HG02588 (cell line): ENCODE results near the gene RAPGEF5.

Source experiments
- ATAC-seq: cut with Tn5 transposase; IDR thresholded peaks from one replicate; pipeline ENCODE4 v1.9.1; 2021; ENCODE audit warnings: mild to moderate bottlenecking, moderate library complexity; ENCODE audit not compliant: unreplicated experiment

RAPGEF5 gene

GRCh38 chr7:22380333-22380732 is 23.4 kb upstream of the RAPGEF5 start:
- no peak for ATAC-seq

GRCh38 chr7:22378199-22378980 is 21.4 kb upstream of the RAPGEF5 start:
- ATAC-seq: no peak

DNA sequence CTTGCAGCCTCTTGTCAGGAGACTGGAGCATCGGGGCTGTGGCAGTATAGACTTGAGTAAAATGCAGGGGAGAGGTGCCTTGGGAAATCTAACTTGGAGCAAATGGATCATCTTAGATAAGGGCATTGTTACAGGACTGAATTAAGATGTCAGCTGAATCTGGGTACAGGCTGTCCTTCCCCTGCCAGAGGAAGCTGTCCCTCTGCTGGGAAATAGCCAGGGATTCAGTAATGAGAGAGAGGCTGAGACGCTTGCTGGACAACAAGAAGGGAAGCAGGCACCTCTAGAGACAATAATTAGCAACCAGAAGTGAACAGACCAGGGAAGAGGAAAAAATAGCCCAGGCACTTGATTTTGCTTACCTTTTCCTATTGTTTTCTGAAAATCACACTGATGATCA is 20.7 kb upstream of the RAPGEF5 start:
- no peak for ATAC-seq

DNA sequence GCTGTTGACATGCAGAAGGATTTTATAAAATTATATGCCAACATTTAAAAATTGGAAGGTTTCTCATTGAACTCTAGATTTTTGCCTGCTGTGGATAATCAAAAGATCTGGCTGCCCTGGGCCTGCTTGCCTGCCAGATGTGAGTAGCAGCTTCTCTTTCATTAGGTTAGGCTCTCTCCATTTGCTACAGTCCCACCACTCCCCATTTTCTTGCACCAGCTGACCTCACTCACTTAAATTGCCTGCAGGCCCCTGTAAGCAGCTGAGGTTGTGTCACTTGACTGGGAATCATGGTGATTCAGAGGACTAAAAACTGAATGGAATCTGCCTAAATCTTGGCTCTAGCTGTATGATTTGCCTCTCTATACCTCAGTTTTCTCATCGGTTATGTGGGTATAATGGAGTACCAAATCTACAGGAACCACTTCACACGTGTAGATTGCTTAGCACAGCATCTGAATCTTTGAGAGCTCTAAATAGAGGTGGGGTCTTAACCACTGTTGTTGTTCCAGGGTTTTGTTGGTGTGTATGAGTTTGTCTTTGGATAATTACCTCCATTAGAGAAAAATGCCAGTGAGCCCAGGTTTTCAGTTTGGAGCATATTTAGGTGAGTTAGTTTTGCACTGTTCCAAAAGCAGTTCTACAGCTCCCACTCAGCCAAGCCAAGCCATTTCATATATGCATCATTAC is 18.6 kb upstream of the RAPGEF5 start:
- ATAC-seq: no peak

DNA sequence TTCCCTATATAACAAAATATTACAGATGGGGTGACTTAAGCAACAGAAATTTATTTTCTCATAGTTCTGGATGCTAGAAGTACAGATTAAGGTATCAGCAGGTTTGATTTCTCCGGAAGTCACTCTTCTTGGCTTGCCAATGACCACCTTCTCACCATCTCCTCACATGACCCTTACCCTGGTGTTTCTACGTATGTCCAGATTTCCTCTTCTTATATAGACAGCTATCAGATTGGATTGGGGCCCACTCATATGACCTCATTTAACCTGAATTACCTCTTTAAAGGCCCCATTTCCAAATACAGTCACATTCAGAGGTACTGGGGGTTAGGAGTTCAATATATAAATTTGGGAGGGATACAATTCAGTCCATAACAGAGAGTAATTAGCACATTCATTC is 17.0 kb upstream of the RAPGEF5 start:
- no peak for ATAC-seq

DNA sequence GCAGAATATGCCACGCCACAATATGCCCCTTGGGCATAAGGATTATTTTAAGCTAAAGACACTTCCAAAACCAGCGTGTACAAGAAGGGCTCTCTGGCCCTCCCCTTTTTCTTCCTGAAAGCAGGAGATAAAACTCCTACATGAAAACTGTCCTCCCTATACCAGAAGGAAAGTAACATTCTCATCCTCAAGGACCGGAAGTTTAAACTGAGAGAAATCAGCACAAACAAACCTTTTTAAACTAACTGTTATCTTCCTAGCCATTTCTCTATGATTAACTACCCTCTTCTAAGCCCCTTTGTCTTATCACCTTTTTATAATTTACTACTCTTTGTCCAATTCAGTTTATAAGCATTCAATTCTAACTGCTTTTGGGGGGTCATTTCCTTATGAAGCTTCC is 16.4 kb upstream of the RAPGEF5 start:
- no peak for ATAC-seq

DNA sequence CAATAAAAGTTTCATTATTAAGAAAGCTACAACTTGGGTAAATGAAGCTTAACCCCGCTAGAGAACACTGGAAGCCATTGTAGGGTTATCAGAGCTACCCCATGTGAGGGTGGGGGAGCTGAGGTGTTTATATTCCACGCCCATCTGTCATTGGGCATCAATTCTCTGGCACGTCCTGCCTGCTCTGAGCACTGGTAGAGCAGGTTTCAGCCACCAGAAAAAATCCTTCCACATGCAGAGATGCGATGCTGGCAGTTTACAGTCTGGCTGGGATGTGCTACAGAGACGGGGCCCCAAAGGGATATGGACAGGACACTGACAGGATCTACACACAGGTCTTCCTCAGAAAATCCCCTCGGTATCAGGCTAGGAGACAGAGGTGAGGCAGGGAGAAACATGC is 15.9 kb upstream of the RAPGEF5 start:
- ATAC-seq: no peak

- ATAC-seq: no peak
Measured at GRCh38 chr7:22371878-22372277, 14.9 kb upstream of the RAPGEF5 start.

DNA sequence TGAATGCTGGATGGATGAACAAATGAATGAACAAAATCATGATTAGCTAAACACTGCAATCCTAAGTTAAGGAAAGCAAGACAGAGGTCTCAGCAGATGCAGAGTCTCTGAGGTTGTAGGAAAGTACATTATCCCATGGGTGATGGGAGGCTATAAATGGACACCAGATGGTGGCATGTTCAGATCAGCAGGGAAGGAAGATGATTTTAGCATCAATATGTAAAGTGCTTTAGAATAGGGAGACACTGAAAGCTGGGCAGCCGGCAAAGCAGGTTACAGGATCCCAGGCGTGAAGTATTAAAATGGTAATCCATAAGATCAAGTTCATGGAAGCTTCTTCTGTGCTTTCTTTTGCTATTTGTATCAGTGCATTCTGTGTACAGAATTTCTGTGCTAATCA is 7.9 kb upstream of the RAPGEF5 start:
- no peak for ATAC-seq

DNA sequence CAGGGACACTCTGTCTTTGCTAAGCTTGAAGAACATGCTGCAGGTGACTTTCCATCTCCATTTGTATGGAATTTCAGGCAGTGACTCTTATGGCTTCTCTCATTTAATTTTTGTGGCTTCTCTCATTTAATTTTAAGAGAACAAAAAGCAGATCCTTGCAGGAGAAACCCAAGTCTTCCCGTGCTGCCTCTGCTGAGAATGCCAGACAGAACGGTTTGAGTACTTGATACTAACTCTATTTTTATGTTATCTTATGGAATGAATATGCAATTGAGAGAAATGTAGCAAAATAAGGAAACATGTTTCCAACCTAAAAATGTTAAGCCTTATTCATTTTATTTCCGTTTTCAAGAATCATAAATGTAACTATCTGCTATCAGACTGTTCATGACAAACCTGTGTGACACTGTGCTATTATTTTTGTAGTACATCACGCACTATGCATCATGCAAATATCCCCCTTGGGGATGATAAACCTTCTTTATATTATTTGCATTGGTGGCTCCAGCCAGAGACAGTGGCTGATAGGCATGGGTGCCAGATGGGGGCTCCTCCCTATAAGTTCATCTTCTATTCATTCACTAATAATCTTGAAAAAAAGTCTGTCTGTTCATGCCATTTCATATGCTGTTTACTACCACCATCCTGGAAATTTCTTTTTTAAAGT is 6.9 kb upstream of the RAPGEF5 start:
- no peak for ATAC-seq

- ATAC-seq: no peak
Measured at GRCh38 chr7:22361795-22362194, 4.8 kb upstream of the RAPGEF5 start.

- no peak for ATAC-seq
Measured at GRCh38 chr7:22361320-22361719, 4.4 kb upstream of the RAPGEF5 start.

DNA sequence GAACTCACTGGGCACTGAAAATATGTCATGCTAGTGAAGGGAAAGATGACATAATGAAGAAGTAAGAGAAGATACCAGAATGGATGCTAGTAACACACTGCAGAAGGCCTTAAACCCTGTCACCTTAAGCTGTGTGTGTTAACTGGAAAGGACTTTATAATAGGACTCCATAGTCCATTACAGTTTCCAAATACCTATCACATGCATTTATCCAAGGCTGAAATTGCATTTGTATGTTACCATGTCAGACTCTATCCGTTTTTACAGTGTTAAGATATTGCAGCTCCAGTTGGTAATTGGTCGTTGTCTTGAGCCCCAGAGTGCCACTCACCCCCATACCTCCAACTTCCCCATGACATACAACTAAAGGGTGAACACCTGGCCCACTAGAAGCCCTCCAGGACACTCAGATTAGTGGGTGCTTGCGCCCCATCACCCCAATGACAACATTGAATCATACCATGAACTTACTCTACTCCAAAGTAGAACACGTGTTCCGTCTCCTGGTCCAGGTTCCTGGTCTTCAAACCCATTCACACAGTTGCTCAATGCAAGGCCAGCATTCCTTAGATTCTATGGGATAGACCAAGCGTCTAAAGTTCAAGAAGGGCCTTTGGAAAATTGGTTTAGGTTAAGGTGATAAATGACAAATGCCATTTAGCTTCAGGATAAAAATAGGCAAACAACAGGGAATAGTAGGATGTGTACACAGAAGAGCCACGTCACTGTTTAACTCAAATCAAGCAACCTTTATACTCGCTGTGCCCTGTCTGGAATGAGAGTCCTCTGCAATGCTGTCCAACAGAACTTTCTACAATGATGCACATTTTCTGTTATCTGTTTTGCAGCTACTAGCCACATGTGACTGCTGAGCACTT is 2.1 kb upstream of the RAPGEF5 start:
- ATAC-seq: no peak

- ATAC-seq: no peak
Measured at GRCh38 chr7:22357311-22358175, 589 bp upstream of the RAPGEF5 start.

GRCh38 chr7:22356010-22356691 is 803 bp downstream of the RAPGEF5 start:
- ATAC-seq: peak; percentile 19

DNA sequence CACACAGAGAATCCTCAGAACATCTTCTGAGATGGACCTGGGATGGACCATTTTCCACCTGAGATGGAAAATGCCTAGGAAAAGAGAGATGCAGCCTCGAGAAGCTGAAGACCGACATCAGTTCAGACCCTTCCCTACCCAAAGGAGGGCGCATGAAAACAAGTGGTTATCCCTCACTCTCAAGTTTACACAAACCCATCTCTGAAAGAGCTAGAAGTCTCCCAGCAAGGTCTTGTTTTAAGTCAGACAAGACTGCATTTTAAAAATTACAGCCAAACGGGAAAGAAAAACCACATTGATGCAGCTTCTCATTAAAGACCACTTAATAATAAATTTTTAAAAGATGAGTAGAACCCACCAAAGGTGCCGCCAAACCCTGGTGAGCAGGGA is 1.3 kb downstream of the RAPGEF5 start:
- ATAC-seq: no peak

DNA sequence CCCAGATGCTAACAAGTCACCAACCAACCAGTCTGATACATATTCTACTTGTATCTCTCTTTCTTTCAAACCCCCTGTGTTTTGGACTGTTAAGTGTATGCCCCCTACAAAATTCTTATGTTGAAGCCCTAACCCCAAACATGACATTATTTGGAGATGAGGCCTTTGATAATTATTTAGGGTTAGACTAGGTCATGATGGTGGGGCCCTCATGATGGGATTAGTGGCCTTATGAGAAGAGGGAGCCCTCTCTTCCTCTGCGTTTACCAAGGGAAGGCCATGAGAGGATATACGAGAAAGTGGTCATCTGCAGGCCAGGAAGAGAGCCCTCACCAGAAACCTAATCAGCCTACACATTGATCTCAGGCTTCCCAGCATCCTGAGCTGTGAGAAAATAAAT is 2.5 kb downstream of the RAPGEF5 start:
- no peak for ATAC-seq

DNA sequence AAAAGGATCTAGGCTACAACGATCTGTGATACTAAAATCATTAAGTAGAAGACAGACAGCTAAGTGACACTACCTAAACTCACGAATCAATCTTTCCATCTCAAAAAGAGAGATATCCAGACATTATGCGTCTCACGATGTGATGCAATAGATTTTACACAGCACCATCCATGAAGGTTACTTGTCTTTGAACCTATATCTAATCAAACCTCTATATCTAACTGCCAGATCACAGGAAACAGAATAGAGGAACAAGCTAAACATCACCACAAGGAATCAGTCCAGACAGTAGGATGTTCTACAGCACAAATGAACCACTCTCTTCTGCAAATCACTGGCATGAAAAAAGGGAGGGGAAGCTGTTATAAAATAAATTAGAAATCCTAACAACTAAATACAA is 4.1 kb downstream of the RAPGEF5 start:
- ATAC-seq: no peak

- no peak for ATAC-seq
Measured at GRCh38 chr7:22351878-22352277, 5.1 kb downstream of the RAPGEF5 start.

- peak; percentile 76 for ATAC-seq
Measured at GRCh38 chr7:22351329-22351692, 5.6 kb downstream of the RAPGEF5 start.
